GM19463 (cell line): ENCODE data around the gene UROS.

Source experiments
- ATAC-seq: cut with Tn5 transposase; IDR thresholded peaks from one replicate; pipeline ENCODE4 v1.9.1; 2021; ENCODE audit warnings: mild to moderate bottlenecking, moderate library complexity; ENCODE audit not compliant: unreplicated experiment

The UROS gene

GRCh38 chr10:125795128-125795527, 27.9 kb downstream of the UROS start:
- no peak for ATAC-seq

- ATAC-seq, result no peak
These were observed 30.4 kb downstream of the UROS start for GRCh38 chr10:125792342-125793300.

- no peak for ATAC-seq
These were observed 34.7 kb downstream of the UROS start for GRCh38 chr10:125788156-125789034.

- no peak for ATAC-seq
These were observed 37.3 kb downstream of the UROS start for GRCh38 chr10:125785791-125786190.

GRCh38 chr10:125783957-125784356, 39.1 kb downstream of the UROS start:
- peak; percentile 79 for ATAC-seq

GRCh38 chr10:125783408-125783807, 39.6 kb downstream of the UROS start:
- no peak for ATAC-seq

- ATAC-seq, result no peak
These were observed 40.4 kb downstream of the UROS start for GRCh38 chr10:125782616-125783015.

- no peak for ATAC-seq
These were observed 41.0 kb downstream of the UROS start for GRCh38 chr10:125782054-125782453.

- ATAC-seq, result no peak
These were observed 41.7 kb downstream of the UROS start for GRCh38 chr10:125781374-125781773.

GRCh38 chr10:125779403-125780327, 43.4 kb downstream of the UROS start:
- no peak for ATAC-seq

- no peak for ATAC-seq
These were observed 44.5 kb downstream of the UROS start for GRCh38 chr10:125778556-125778955.

GRCh38 chr10:125777806-125778205, 45.3 kb downstream of the UROS start:
- ATAC-seq, result no peak

GRCh38 chr10:125775491-125776106, 47.5 kb downstream of the UROS start, which contains the start of gene MMP21:
Gene MMP21, minus strand, starts transcription at chr10:125775821. Its CDS starts 0 bp downstream, at chr10:125775821.
- ATAC-seq, result no peak

- no peak for ATAC-seq
These were observed 48.4 kb downstream of the UROS start for GRCh38 chr10:125774581-125775191.

- ATAC-seq, result no peak
These were observed 49.1 kb downstream of the UROS start for GRCh38 chr10:125773687-125774543.

- no peak for ATAC-seq
These were observed 50.2 kb downstream of the UROS start for GRCh38 chr10:125772864-125773180.

GRCh38 chr10:125772112-125772863, 50.8 kb downstream of the UROS start:
- no peak for ATAC-seq

- ATAC-seq, result no peak
These were observed 52.2 kb downstream of the UROS start for GRCh38 chr10:125770844-125771243.
